DND-41 (cell line): Measurements from ENCODE around the gene NKAIN4.
A peak's percentile ranks its signal among the peaks of the same experiment; 100 is the strongest.

Experiments
- ATAC-seq: fragments of 200-7000 bp; cut with Tn5 transposase; 3 replicates; pipeline ENCODE4 v1.9.1; 2021; ENCODE audit warnings: low read depth; ENCODE audit not compliant: insufficient read depth
- DNase-seq: peaks from one replicate; pipeline ENCODE4 v3.0.0-alpha.2; 2020
- H2AFZ ChIP-seq: 2 replicates; pipeline ENCODE4 v1.6.0; 2012; ENCODE audit warnings: low read depth, low read length
- H3K27ac ChIP-seq: 2 replicates; pipeline ENCODE4 v1.5.1; 2012; ENCODE audit warnings: low read length, inconsistent platforms
- H3K27me3 ChIP-seq: fragments of 200-600 bp; sonication (generic); 2 replicates; pipeline ENCODE4 v1.6.0; 2012; ENCODE audit warnings: low read length, mild to moderate bottlenecking, inconsistent platforms; ENCODE audit not compliant: insufficient read depth, poor library complexity
- H3K36me3 ChIP-seq: 2 replicates; pipeline ENCODE4 v1.5.1; 2012; ENCODE audit warnings: low read length, inconsistent platforms; ENCODE audit not compliant: insufficient read depth
- H3K4me1 ChIP-seq: 2 replicates; pipeline ENCODE4 v1.5.1; 2012; ENCODE audit warnings: mild to moderate bottlenecking, low read length; ENCODE audit not compliant: insufficient read depth
- H3K4me2 ChIP-seq: 2 replicates; pipeline ENCODE4 v1.6.0; 2012; ENCODE audit warnings: mild to moderate bottlenecking, moderate library complexity, low read length, inconsistent platforms; ENCODE audit not compliant: insufficient read depth
- H3K4me3 ChIP-seq, 2 experiments: fragments of 200-600 bp in 1 of 2; shearing (Covaris generic) in 1 of 2; 2 replicates each; pipeline ENCODE4 v1.5.1; 2012 to 2016; ENCODE audit warnings: inconsistent platforms in 2 of 2, low read length in 2 of 2, mild to moderate bottlenecking in 2 of 2, low read depth in 1 of 2, moderate library complexity in 1 of 2
- H3K79me2 ChIP-seq: 2 replicates; pipeline ENCODE4 v1.6.0; 2012; ENCODE audit warnings: low read length, inconsistent platforms; ENCODE audit not compliant: insufficient read depth
- H3K9ac ChIP-seq: 2 replicates; pipeline ENCODE4 v1.6.0; 2012; ENCODE audit warnings: low read depth, mild to moderate bottlenecking, inconsistent platforms, low read length, moderate library complexity
- H3K9me3 ChIP-seq: 2 replicates; pipeline ENCODE4 v1.5.1; 2012; ENCODE audit warnings: low read length, moderate library complexity, mild to moderate bottlenecking, inconsistent platforms; ENCODE audit not compliant: insufficient read depth, severe bottlenecking
- H4K20me1 ChIP-seq: 2 replicates; pipeline ENCODE4 v1.6.0; 2012; ENCODE audit warnings: low read length; ENCODE audit not compliant: insufficient read depth
- CTCF ChIP-seq: IDR thresholded peaks from 2 replicates; pipeline ENCODE4 v1.5.1; 2012; ENCODE audit warnings: borderline replicate concordance, low read length, moderate library complexity, mild to moderate bottlenecking; ENCODE audit not compliant: poor library complexity, severe bottlenecking; ENCODE audit errors: extremely low read depth
- EZH2 ChIP-seq: IDR thresholded peaks from 3 replicates; pipeline ENCODE4 v1.6.1; 2012; ENCODE audit warnings: borderline replicate concordance, low read depth, mild to moderate bottlenecking, moderate library complexity, low read length, inconsistent platforms; ENCODE audit not compliant: severe bottlenecking

The NKAIN4 gene

GRCh38 chr20:63219447-63219821, 34.8 kb downstream of the NKAIN4 start:
- Histone ChIP-seq H2AFZ (no peak overlapping the region), H3K4me2 (no peak overlapping the region), H3K9me3 (no peaks in the 10 kb centered on the region), H3K36me3 (peaks cover 10% of the 10 kb centered on the region), H3K79me2 (peaks cover 14% of the 10 kb centered on the region), H3K4me1 (peaks cover 19% of the 10 kb centered on the region), H3K9ac (no peak overlapping the region), H4K20me1 (peaks cover 26% of the 10 kb centered on the region), H3K27ac (no peak overlapping the region), H3K4me3 (no peak overlapping the region), H3K27me3 (peaks cover 11% of the 10 kb centered on the region)
- TF ChIP-seq EZH2 (no peak), CTCF (no peak)
- ATAC-seq (no peak), DNase-seq (peak; percentile 35)

GRCh38 chr20:63218701-63219446, 35.4 kb downstream of the NKAIN4 start:
- no peak for ATAC-seq
- H3K4me2 ChIP-seq = no peak overlapping the region

GRCh38 chr20:63217706-63218105, 36.6 kb downstream of the NKAIN4 start:
- H3K27me3 ChIP-seq = peaks cover 11% of the 10 kb centered on the region

More at GRCh38 chr20:63218701-63219446, 35.4 kb downstream of the NKAIN4 start:
- Histone ChIP-seq H3K79me2 (peaks cover 20% of the 10 kb centered on the region), H3K27me3 (peaks cover 11% of the 10 kb centered on the region), H4K20me1 (peaks cover 26% of the 10 kb centered on the region), H3K36me3 (peaks cover 16% of the 10 kb centered on the region), H2AFZ (no peak overlapping the region), H3K4me1 (peaks cover 24% of the 10 kb centered on the region), H3K4me3 (no peak overlapping the region), H3K9ac (no peak overlapping the region), H3K27ac (no peak overlapping the region), H3K9me3 (no peaks in the 10 kb centered on the region)
- DNase-seq = no peak
- TF ChIP-seq CTCF = peak; percentile 30
- TF ChIP-seq EZH2 = no peak

GRCh38 chr20:63216849-63217471, 37.3 kb downstream of the NKAIN4 start:
- H3K36me3 ChIP-seq = peaks cover 35% of the 10 kb centered on the region
- peak overlapping the region; percentile 63 for H3K27ac ChIP-seq
- peak overlapping the region; percentile 94 for H3K9ac ChIP-seq
- H2AFZ ChIP-seq = peak overlapping the region; percentile 78
- H3K9me3 ChIP-seq = no peaks in the 10 kb centered on the region
- no peak for TF ChIP-seq EZH2
- TF ChIP-seq CTCF = no peak
- peak overlapping the region; percentile 83 for H3K4me2 ChIP-seq
- H3K27me3 ChIP-seq = peaks cover 11% of the 10 kb centered on the region
- no peak for ATAC-seq
- H3K79me2 ChIP-seq = peaks cover 39% of the 10 kb centered on the region
- H3K4me1 ChIP-seq = peaks cover 43% of the 10 kb centered on the region
- H3K4me3 ChIP-seq = peak overlapping the region; percentile 19 to 84; a peak in 3 of 4 replicates
- peaks cover 36% of the 10 kb centered on the region for H4K20me1 ChIP-seq
- DNase-seq = no peak

More at GRCh38 chr20:63217706-63218105, 36.6 kb downstream of the NKAIN4 start:
- Histone ChIP-seq H3K9me3 (no peaks in the 10 kb centered on the region), H3K79me2 (peaks cover 31% of the 10 kb centered on the region), H3K9ac (no peak overlapping the region), H3K27ac (no peak overlapping the region), H3K36me3 (peaks cover 28% of the 10 kb centered on the region), H2AFZ (no peak overlapping the region), H3K4me3 (no peak overlapping the region), H3K4me2 (no peak overlapping the region), H3K4me1 (peaks cover 36% of the 10 kb centered on the region), H4K20me1 (peaks cover 30% of the 10 kb centered on the region)
- DNase-seq (no peak), ATAC-seq (no peak)
- TF ChIP-seq EZH2 = no peak
